Measurements from ENCODE around the gene TTLL12.

TTLL12 gene

DNA sequence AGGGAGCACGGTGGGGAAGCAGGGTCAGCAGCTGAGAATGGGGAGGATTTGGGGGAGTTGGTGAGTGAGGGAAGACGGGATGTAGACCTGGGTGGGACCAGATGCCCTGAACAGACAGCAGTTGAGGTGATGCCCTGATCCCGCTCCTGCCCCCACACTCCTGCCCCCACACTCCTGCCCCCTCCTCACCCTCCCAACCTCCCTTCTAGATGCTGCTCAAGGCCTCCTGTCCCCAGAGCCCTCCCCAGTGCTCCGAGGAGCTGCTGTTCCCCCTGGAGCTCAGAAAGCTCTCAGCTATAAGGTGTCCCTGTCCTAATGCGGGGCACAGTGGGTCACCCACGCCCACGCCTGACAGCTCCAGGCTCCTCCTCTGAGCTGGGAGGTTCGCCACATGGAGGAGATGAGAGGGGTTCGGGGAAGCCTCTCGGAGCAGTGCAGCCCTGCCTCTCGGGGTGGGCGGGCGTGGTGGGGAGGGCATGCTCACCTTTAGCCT lies 25.1 kb upstream of the TTLL12 start:
- H3K9me3 ChIP-seq (ENCODE audit: control insufficient read depth, insufficient read depth, low read length), result no peaks in the 10 kb centered on the region
- no peaks in the 10 kb centered on the region for H3K4me1 ChIP-seq (ENCODE audit: control insufficient read depth, insufficient read depth, low read length)
- H3K27me3 ChIP-seq (ENCODE audit: control insufficient read depth, insufficient read depth, low read length), result no peaks in the 10 kb centered on the region
- H3K4me3 ChIP-seq (ENCODE audit: low read depth, low read length), result no peak overlapping the region
- H3K36me3 ChIP-seq (ENCODE audit: control insufficient read depth, insufficient read depth, low read length), result no peaks in the 10 kb centered on the region
- no peak overlapping the region for H3K9ac ChIP-seq (ENCODE audit: low read depth, low read length)

DNA sequence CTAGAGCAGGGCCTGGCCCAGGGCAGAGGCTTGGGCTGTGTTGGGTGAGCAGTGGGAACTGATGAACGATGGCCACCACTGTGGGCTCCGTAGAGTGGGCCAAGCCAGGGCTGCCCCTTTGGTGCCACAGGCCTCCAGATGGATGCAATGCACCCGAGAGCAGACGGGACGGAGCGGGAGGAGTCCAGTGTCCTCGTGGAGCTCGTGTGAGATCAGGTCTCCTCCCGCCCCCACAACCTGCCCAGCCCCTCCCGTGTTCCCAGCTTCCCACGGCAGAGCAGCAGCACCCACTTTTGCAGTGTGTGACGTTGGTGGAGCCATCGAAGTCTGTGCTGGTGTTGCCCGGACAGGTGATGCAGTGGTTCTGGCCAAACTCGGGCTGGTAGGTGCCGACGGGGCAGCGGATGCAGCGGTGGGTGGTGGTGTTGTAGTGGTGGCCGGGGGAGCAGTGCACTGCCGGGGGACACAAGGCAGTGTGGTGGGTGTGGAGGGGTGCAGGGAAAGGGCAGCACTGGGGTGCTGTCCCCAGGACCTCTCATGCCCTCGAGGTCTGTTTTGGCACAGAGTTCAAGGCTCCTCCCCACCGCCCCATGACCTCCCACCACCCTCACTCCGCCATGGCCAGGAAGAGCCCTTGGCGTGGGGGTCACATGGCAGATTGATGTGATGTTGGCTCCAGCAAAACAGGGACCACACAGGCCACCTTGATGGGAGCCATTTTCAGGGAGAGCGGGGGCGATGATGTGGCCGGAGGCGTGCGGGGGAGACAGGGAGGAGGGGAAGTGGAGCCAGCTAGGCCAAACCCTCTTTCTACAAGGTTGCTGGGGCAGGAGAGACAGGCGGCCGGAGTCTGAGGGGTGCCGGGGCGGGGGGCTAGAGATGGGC lies 23.9 kb upstream of the TTLL12 start:
- H3K4me1 ChIP-seq (ENCODE audit: control insufficient read depth, insufficient read depth, low read length), result no peaks in the 10 kb centered on the region
- no peak overlapping the region for H3K4me3 ChIP-seq (ENCODE audit: low read depth, low read length)
- H3K9ac ChIP-seq (ENCODE audit: low read depth, low read length), result no peak overlapping the region
- H3K9me3 ChIP-seq (ENCODE audit: control insufficient read depth, insufficient read depth, low read length), result no peaks in the 10 kb centered on the region
- no peaks in the 10 kb centered on the region for H3K36me3 ChIP-seq (ENCODE audit: control insufficient read depth, insufficient read depth, low read length)
- no peaks in the 10 kb centered on the region for H3K27me3 ChIP-seq (ENCODE audit: control insufficient read depth, insufficient read depth, low read length)

DNA sequence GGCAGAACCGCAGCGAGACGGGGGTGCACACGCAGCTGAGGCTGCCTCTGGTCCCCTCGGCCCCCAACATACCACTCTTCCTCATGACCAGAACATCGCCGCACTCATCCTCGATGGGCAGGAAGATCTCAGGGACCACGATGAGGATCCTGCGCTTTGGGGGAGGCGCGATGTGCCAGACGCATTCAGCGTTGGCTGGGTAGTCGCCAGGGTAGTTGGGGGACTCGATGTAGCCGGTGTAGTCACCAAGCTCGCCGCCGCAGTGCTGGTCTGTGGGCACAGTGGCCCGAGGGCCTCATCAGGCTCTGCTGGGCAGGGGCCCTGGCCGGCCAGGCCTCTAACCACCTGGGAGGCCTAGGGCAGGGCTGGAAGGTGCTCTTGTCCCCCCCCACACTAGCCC lies 23.0 kb upstream of the TTLL12 start:
- no peak overlapping the region for H3K9ac ChIP-seq (ENCODE audit: low read depth, low read length)
- no peaks in the 10 kb centered on the region for H3K36me3 ChIP-seq (ENCODE audit: control insufficient read depth, insufficient read depth, low read length)
- no peaks in the 10 kb centered on the region for H3K27me3 ChIP-seq (ENCODE audit: control insufficient read depth, insufficient read depth, low read length)

DNA sequence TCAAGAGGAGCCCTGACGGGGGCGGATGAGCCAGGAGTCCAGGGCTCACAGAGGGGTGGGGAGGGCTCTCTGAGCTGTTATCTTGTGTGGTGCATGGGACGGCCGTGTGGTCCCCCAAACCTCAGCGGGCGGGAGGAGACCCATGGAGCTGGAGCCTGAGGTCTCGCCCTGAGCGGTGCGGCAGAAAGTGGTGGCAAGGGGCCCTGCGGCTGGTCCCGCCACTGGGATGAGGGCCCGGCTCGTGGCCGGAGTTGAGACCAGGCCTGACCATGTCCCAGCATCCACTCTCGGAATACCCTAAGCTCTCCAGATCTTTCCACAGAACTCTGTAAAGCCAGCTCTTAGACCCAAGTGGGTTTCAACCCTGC lies 22.6 kb upstream of the TTLL12 start:
- Histone ChIP-seq H3K9ac (ENCODE audit: low read depth, low read length) (no peak overlapping the region), H3K4me1 (ENCODE audit: control insufficient read depth, insufficient read depth, low read length) (no peaks in the 10 kb centered on the region), H3K4me3 (ENCODE audit: low read depth, low read length) (no peak overlapping the region), H3K9me3 (ENCODE audit: control insufficient read depth, insufficient read depth, low read length) (no peaks in the 10 kb centered on the region), H3K36me3 (ENCODE audit: control insufficient read depth, insufficient read depth, low read length) (no peaks in the 10 kb centered on the region), H3K27me3 (ENCODE audit: control insufficient read depth, insufficient read depth, low read length) (no peaks in the 10 kb centered on the region)

More for the DNA sequence above, 23.0 kb upstream of the TTLL12 start:
- no peak overlapping the region for H3K4me3 ChIP-seq (ENCODE audit: low read depth, low read length)
- no peaks in the 10 kb centered on the region for H3K9me3 ChIP-seq (ENCODE audit: control insufficient read depth, insufficient read depth, low read length)
- H3K4me1 ChIP-seq (ENCODE audit: control insufficient read depth, insufficient read depth, low read length), result no peaks in the 10 kb centered on the region

DNA sequence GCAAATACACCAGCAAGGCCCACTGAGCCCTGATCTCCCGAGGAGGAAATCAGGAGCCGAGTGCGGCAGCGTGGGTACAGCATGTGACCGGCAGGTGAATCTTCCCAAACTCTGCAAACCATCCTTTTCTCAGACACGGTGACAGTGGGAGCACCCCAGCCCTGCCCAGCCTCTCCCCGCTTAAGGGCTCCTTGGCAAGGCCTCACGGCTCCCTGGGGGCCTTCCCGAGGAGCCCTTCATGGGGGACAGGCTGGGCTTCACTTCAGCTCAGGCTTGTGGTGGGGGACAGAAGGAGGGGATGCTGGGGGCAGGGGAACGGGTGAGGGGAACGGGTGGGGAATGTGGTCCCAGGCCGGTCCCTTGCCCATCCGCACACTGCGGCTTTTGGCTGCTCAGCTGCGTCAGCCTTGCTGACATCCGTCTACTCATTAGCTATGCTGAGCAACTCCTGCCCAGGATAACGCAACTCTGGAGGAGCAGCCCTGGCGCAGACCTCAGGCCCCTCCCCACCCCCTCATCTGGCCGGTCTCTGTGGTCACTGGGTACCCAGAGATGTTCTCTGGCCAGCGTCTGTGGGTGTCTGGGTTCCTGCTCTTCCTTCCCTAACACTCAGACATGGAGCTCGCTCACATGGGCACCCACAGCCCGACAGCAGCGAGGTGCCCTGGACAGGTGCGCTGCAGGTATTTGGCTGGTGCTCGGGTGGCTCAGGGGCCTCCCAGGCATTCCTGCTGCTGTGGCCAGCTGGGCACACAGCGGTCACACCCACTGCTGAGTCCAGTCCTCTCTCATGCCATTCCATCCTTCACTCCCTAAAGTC lies 22.0 kb upstream of the TTLL12 start:
- no peak overlapping the region for H3K4me3 ChIP-seq (ENCODE audit: low read depth, low read length)
- H3K4me1 ChIP-seq (ENCODE audit: control insufficient read depth, insufficient read depth, low read length), result no peaks in the 10 kb centered on the region
- no peaks in the 10 kb centered on the region for H3K9me3 ChIP-seq (ENCODE audit: control insufficient read depth, insufficient read depth, low read length)
- H3K36me3 ChIP-seq (ENCODE audit: control insufficient read depth, insufficient read depth, low read length), result no peaks in the 10 kb centered on the region
- H3K9ac ChIP-seq (ENCODE audit: low read depth, low read length), result no peak overlapping the region
- no peaks in the 10 kb centered on the region for H3K27me3 ChIP-seq (ENCODE audit: control insufficient read depth, insufficient read depth, low read length)

DNA sequence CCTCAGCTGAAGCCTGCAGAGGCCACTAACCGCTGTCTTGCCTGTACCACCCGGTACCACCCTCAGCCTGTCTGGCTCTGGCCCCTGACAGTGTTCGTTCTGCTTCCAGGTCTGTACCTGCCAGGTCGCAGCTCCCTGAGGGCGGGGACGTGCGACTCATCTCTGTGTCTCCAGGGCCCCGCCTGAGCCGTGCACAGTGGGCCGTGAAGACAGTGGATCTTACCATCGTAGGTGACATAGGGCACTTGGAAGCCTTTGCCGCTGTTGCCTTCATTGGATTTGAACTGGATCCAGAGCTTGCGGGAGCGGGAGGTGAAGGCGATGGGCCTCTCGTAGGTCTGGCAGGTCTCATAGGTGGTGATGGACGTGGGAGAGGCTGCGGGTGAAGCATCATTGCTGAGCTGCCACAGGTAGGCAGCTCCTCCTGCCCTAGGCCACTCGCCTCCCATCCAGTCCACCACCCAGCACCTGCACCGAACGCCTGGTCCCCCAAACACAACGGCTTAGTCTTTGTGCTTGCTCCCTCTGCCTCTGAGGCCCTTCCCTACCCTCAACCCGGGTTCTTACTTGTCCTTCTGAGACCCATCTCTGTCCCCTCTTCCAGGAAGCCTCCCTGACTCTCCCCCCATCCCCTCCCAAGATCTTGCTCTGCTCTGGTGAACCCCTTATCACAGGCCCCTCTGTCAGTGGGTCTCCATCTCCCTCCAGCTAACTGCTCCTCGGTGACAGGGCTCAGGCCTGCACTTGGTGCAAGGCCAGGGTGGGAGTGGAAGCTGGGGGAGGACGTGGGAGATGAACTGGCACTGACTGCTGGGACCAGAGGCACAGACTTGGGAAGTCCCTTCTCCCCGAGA lies 21.1 kb upstream of the TTLL12 start:
- H3K4me1 ChIP-seq (ENCODE audit: control insufficient read depth, insufficient read depth, low read length), result no peaks in the 10 kb centered on the region
- H3K9ac ChIP-seq (ENCODE audit: low read depth, low read length), result no peak overlapping the region
- no peaks in the 10 kb centered on the region for H3K36me3 ChIP-seq (ENCODE audit: control insufficient read depth, insufficient read depth, low read length)
- H3K9me3 ChIP-seq (ENCODE audit: control insufficient read depth, insufficient read depth, low read length), result no peaks in the 10 kb centered on the region
- H3K27me3 ChIP-seq (ENCODE audit: control insufficient read depth, insufficient read depth, low read length), result no peaks in the 10 kb centered on the region
- no peak overlapping the region for H3K4me3 ChIP-seq (ENCODE audit: low read depth, low read length)

DNA sequence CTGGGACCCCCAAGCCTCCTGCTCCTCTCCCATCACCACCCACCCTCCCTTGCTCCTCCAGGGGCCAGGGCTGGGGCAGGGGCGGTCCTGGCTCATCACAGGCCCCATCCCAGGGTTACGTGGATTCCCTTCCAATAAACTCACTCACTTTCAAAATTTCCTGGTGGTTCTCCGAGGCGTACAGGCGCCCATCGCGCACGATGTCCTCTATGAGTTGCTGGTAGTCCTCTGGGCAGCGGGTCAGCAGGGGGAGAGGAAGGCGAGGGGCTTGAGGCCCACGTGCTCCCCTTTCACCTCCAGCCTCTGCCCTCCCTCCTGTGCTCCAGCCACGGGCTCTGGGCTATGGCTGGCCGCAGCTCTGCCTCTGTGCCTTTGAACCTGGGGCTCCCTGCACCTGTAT lies 20.5 kb upstream of the TTLL12 start:
- H3K9ac ChIP-seq (ENCODE audit: low read depth, low read length), result no peak overlapping the region
- peaks cover 2% of the 10 kb centered on the region for H3K4me1 ChIP-seq (ENCODE audit: control insufficient read depth, insufficient read depth, low read length)
- no peaks in the 10 kb centered on the region for H3K27me3 ChIP-seq (ENCODE audit: control insufficient read depth, insufficient read depth, low read length)
- no peaks in the 10 kb centered on the region for H3K9me3 ChIP-seq (ENCODE audit: control insufficient read depth, insufficient read depth, low read length)
- H3K36me3 ChIP-seq (ENCODE audit: control insufficient read depth, insufficient read depth, low read length), result no peaks in the 10 kb centered on the region
- no peak overlapping the region for H3K4me3 ChIP-seq (ENCODE audit: low read depth, low read length)

DNA sequence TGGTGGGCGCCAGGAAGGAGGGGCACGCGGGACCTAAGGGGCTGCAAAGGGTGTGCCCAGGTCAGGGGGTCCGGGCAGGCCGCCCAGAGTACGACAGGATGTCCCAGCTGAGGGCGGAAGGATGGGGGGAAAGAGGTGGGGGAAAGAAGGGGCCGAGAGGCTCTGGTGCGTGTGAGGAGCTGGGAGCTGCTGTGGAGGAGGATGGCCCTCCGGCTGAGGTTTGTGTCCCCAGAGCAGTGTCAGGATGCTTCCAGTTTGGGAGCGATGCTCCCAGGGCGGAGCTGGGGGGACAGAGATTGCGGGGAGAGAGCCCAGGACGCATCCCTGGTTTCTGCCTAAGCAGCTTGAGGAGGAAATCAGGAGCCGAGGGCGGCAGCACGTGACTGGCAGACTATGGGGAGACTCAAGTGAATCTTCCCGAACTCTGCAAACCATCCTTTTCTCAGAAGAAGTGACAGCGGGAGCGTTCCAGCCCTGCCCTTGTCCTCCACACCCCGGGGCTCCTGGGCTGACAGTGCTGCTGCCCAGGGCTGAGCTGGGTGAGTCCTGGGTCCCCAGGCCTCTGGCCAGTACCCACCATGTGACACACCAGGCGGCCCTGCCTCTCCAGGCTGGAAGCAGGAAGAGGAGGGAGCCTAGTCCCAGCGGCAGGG lies 19.7 kb upstream of the TTLL12 start:
- H3K4me3 ChIP-seq (ENCODE audit: low read depth, low read length), result no peak overlapping the region
- H3K9me3 ChIP-seq (ENCODE audit: control insufficient read depth, insufficient read depth, low read length), result no peaks in the 10 kb centered on the region
- H3K27me3 ChIP-seq (ENCODE audit: control insufficient read depth, insufficient read depth, low read length), result no peaks in the 10 kb centered on the region
- H3K9ac ChIP-seq (ENCODE audit: low read depth, low read length), result no peak overlapping the region
- H3K36me3 ChIP-seq (ENCODE audit: control insufficient read depth, insufficient read depth, low read length), result no peaks in the 10 kb centered on the region
- peaks cover 2% of the 10 kb centered on the region for H3K4me1 ChIP-seq (ENCODE audit: control insufficient read depth, insufficient read depth, low read length)

DNA sequence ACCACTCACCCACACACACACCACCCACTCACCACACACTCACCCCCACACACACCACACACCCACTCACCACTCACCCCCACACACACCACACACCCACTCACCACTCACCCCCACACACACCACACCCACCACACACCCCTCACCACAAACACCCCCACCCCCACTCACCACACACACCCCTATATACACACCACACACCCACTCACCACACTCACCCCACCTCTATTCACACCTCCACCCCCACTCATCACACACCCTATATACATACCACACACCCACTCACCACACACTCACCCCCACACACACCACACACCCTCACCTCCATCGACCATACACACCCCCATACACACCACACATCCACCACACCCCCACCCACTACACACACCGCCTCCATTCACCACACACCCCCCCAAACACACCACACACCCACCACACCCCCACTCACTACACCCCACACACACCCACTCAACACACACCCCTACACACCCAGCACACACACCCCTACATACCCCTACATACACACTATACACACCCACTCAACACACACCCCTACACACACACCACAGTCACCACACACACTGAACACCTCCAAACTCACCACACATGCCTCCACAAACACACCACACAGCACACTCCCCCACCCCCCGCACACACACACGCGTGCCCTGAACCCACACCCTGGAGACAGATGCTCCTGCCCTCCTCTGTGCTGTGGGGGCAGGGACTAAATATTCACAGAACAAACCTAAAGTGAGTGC lies 19.0 kb upstream of the TTLL12 start:
- Histone ChIP-seq H3K36me3 (ENCODE audit: control insufficient read depth, insufficient read depth, low read length) (no peaks in the 10 kb centered on the region), H3K9ac (ENCODE audit: low read depth, low read length) (no peak overlapping the region), H3K4me1 (ENCODE audit: control insufficient read depth, insufficient read depth, low read length) (peaks cover 2% of the 10 kb centered on the region), H3K4me3 (ENCODE audit: low read depth, low read length) (no peak overlapping the region), H3K27me3 (ENCODE audit: control insufficient read depth, insufficient read depth, low read length) (no peaks in the 10 kb centered on the region), H3K9me3 (ENCODE audit: control insufficient read depth, insufficient read depth, low read length) (no peaks in the 10 kb centered on the region)

DNA sequence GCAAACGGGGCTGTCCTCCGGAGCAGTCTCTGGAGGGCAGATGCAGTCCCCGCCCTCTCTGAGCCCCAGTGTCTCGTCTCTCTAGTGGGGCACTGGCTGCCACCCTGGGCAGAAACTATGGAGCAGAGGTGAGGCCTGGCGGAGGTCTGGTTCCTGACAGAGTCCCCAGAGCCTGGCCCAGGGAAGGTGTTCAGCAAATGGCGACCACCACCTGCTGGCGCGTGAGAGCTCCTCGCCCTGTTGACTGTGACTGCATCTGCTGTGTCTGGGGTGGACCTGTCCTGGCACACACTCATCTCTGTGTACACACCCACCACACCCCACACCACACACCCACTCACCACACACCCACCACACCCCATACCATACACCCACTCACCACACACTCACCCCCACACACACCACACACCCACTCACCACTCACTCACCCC lies 18.3 kb upstream of the TTLL12 start:
- Histone ChIP-seq H3K9ac (ENCODE audit: low read depth, low read length) (no peak overlapping the region), H3K27me3 (ENCODE audit: control insufficient read depth, insufficient read depth, low read length) (no peaks in the 10 kb centered on the region), H3K9me3 (ENCODE audit: control insufficient read depth, insufficient read depth, low read length) (no peaks in the 10 kb centered on the region), H3K4me3 (ENCODE audit: low read depth, low read length) (no peak overlapping the region), H3K36me3 (ENCODE audit: control insufficient read depth, insufficient read depth, low read length) (no peaks in the 10 kb centered on the region), H3K4me1 (ENCODE audit: control insufficient read depth, insufficient read depth, low read length) (peaks cover 2% of the 10 kb centered on the region)
